ENCODE data around the gene MARCHF4. TPM values are rescaled to one million over a fixed set of nuclear protein-coding genes. Genes with fewer than 3 reads are reported as not detected.

MARCHF4 gene
- total and polyA plus RNA-seq, 2 of the 4 experiments (the other 2 are of a cell fraction), result 2.3 to 12.0 TPM

GRCh38 chr2:216413882-216414281 is 41.6 kb upstream of the MARCHF4 start:
- WGBS, 2 experiments (ENCODE audit: extremely low coverage in 2 of 2, insufficient read length in 1 of 2), result 80% methylated on average over 1 of the region's 5 CpGs; no CpG with 5 or more reads in 1 of the 2 experiments
- POLR2A ChIA-PET (ENCODE audit: unreplicated experiment), result no interaction called here

More at GRCh38 chr2:216413882-216414281, 41.6 kb upstream of the MARCHF4 start:
- no peaks in the 10 kb centered on the region for H3K9me3 ChIP-seq (ENCODE audit: control insufficient read depth, insufficient read depth, low read length)
- no peak overlapping the region for H2BK5ac ChIP-seq (ENCODE audit: low read depth, low read length, poor library complexity, severe bottlenecking)
- peaks cover 2% of the 10 kb centered on the region; the same call in 1 of the 2 replicates for H3K4me1 ChIP-seq (ENCODE audit: control insufficient read depth, insufficient read depth, low read length)
- H2BK15ac ChIP-seq (ENCODE audit: low read depth, low read length), result no peak overlapping the region
- H4K8ac ChIP-seq (ENCODE audit: low read depth in 2 of 2, low read length in 2 of 2), result peak overlapping the region in 1 of 2 experiments; percentile 58; a peak in 1 of 4 replicates
- no peak overlapping the region for H4K5ac ChIP-seq (ENCODE audit: low read depth, low read length)
- no peak overlapping the region for H4K91ac ChIP-seq (ENCODE audit: insufficient read depth, low read depth, low read length)
- no peak overlapping the region for H3K27ac ChIP-seq (ENCODE audit: insufficient read depth, low read length)
- no peak overlapping the region for H3K9ac ChIP-seq (ENCODE audit: low read depth, low read length)
- ATAC-seq (ENCODE audit: low read depth) (no peak), DNase-seq (no peak)
- H3K27me3 ChIP-seq (ENCODE audit: control insufficient read depth, insufficient read depth, low read length), result no peaks in the 10 kb centered on the region
- H2AK5ac ChIP-seq (ENCODE audit: low read depth, low read length), result no peak overlapping the region
- H2BK120ac ChIP-seq (ENCODE audit: low read depth, low read length), result no peak overlapping the region
- H4K20me1 ChIP-seq (ENCODE audit: insufficient read depth, low read length), result no peaks in the 10 kb centered on the region
- no peak overlapping the region for H3K23ac ChIP-seq (ENCODE audit: low read depth, low read length)
- no peak overlapping the region for H3K4me2 ChIP-seq (ENCODE audit: low read depth, low read length)
- no peak overlapping the region for H2AK9ac ChIP-seq (replicated peaks; ENCODE audit: low read depth, low read length, poor library complexity)
- H2AFZ ChIP-seq (replicated peaks; ENCODE audit: low read length, poor library complexity), result no peak overlapping the region
- H3K4ac ChIP-seq (ENCODE audit: low read depth, low read length), result no peak overlapping the region
- peaks cover 19% of the 10 kb centered on the region for H3K36me3 ChIP-seq (ENCODE audit: control insufficient read depth, insufficient read depth, low read length)
- peaks cover 17 to 28% of the 10 kb centered on the region in 2 experiments for H3K79me1 ChIP-seq (ENCODE audit: low read depth in 1 of 2, low read length in 2 of 2)
- H3K9me1 ChIP-seq (ENCODE audit: insufficient read depth, low read length), result peaks cover 6% of the 10 kb centered on the region; the same call in 1 of the 2 replicates
- in situ Hi-C loops (cut with MboI; ENCODE audit: low sequenced_read_pairs), result loop anchor here (25.0 kb wide), 1 partner anchor 202 kb away; no protein-coding TSS in a partner anchor
- BruUV-seq (replicated peaks), result no TSS peak
- no peak overlapping the region for H3K4me3 ChIP-seq (ENCODE audit: insufficient read depth, low read depth, low read length)
- no peak overlapping the region for H2BK20ac ChIP-seq (ENCODE audit: low read depth, low read length)
- no peak overlapping the region for H3K18ac ChIP-seq (ENCODE audit: low read depth, low read length)
- H3K56ac ChIP-seq (ENCODE audit: extremely low read depth, insufficient read depth, low read length), result no peak overlapping the region
- intact Hi-C loops (cut with micrococcal nuclease), result no loop called here
- TF ChIP-seq POLR2A (IDR thresholded peaks at IDR 0.05; ENCODE audit: low read depth, low read length), result no peak
- no peak overlapping the region for H3K14ac ChIP-seq (replicated peaks; ENCODE audit: low read depth, low read length)
- CTCF ChIA-PET, result no interaction called here
- dilution Hi-C loops (cut with HindIII; ENCODE audit: low sequenced_read_pairs, unreplicated experiment), result no loop called here

Data from IMR-90 (cell line).